HepG2 (cell line): ENCODE results near the gene DDAH1. TPM values are rescaled to one million over a fixed set of nuclear protein-coding genes. Genes with fewer than 3 reads are reported as not detected.
A peak's percentile ranks its signal among the peaks of the same experiment; 100 is the strongest.

Experiments
- ATAC-seq: fragments of 200-7000 bp; cut with Tn5 transposase; 3 replicates; pipeline ENCODE4 v1.9.1; 2020; ENCODE audit warnings: mild to moderate bottlenecking, moderate library complexity
- BruUV-seq: library from RNA; stranded (reverse); fragments of 400-500 nt; replicated peaks from 2 replicates; lab custom pipeline; 2021; lab: Mats Ljungman, UMichigan
- CTCF ChIA-PET: fragments of 300-600 bp; formaldehyde crosslinking; extraction: SDS; loops from one replicate; lab custom pipeline; 2021; ENCODE audit warnings: low total read pairs, inconsistent platforms, low intra/inter-chr PET ratio; lab: Yijun Ruan, JAX
- POLR2A ChIA-PET: fragments of 350-600 bp; sonication (Branson Sonifier 250); formaldehyde crosslinking; loops from one replicate; lab custom pipeline; 2020; ENCODE audit warnings: antibody characterized with exemption, inconsistent platforms; lab: Yijun Ruan, JAX
- DNase-seq: peaks from one replicate; pipeline ENCODE4 v3.0.0-alpha.2; 2015; ENCODE audit warnings: low spot score
- FAIRE-seq: peaks from 3 replicates; lab custom pipeline; 2011; peaks lifted over from hg19 to GRCh38; lab: Jason Lieb, UNC
- H2AFZ ChIP-seq: one replicate; pipeline ENCODE4 v1.6.1; 2011; ENCODE audit warnings: low read length, inconsistent platforms
- H3K27ac ChIP-seq: fragments of 300-600 bp; 3 replicates; pipeline ENCODE4 v1.8.0; 2011; ENCODE audit warnings: mixed run types, mild to moderate bottlenecking, mixed read lengths, low read length, inconsistent platforms; ENCODE audit not compliant: insufficient read depth; ENCODE audit errors: extremely low read length
- H3K27me3 ChIP-seq, 2 experiments: fragments of 200-600 bp in 1 of 2; 2 replicates in 1 of 2; 3 replicates in 1 of 2; pipeline versions ENCODE4 v1.6.0 to v1.8.0; 2011; ENCODE audit warnings: low read length in 2 of 2, mild to moderate bottlenecking in 2 of 2, moderate library complexity in 2 of 2, inconsistent platforms in 1 of 2; ENCODE audit not compliant: insufficient read depth in 2 of 2, control insufficient read depth in 1 of 2
- H3K36me3 ChIP-seq, 2 experiments: fragments of 200-600 bp in 1 of 2; replicated peaks in 1 of 2; 2 replicates in 1 of 2; 3 replicates in 1 of 2; pipeline versions ENCODE4 v1.5.1 to v1.8.0; 2011; ENCODE audit warnings: low read length in 2 of 2, inconsistent platforms in 1 of 2; ENCODE audit not compliant: insufficient read depth in 2 of 2, control insufficient read depth in 1 of 2
- H3K4me1 ChIP-seq: 2 replicates; pipeline ENCODE4 v1.5.1; 2012; ENCODE audit warnings: low read length, inconsistent platforms; ENCODE audit not compliant: insufficient read depth
- H3K4me2 ChIP-seq: 2 replicates; pipeline ENCODE4 v1.6.0; 2011; ENCODE audit warnings: low read depth, low read length, inconsistent platforms
- H3K4me3 ChIP-seq, 3 experiments: fragments of 200-600 bp in 1 of 3; sonication (generic), shearing (Covaris generic) in 1 of 3; replicated peaks in 1 of 3; 2 replicates each; pipeline ENCODE4 v1.5.1; 2011 to 2016; ENCODE audit warnings: low read length in 3 of 3, inconsistent platforms in 2 of 3, low read depth in 2 of 3, mild to moderate bottlenecking in 2 of 3, control low read depth in 1 of 3, mixed read lengths in 1 of 3; ENCODE audit not compliant: insufficient read depth in 1 of 3
- H3K79me2 ChIP-seq: one replicate; pipeline ENCODE4 v1.6.1; 2011; ENCODE audit warnings: low read length, inconsistent platforms; ENCODE audit not compliant: insufficient read depth
- H3K9ac ChIP-seq: 2 replicates; pipeline ENCODE4 v1.6.0; 2011; ENCODE audit warnings: mild to moderate bottlenecking, low read depth, low read length, inconsistent platforms; ENCODE audit not compliant: insufficient read depth
- H3K9me3 ChIP-seq: 2 replicates; pipeline ENCODE4 v1.5.1; 2012; ENCODE audit warnings: mild to moderate bottlenecking, low read length
- H4K20me1 ChIP-seq: 2 replicates; pipeline ENCODE4 v1.6.0; 2011; ENCODE audit warnings: inconsistent platforms, mild to moderate bottlenecking, low read length, moderate library complexity; ENCODE audit not compliant: insufficient read depth
- ASH2L ChIP-seq: fragments of 300-600, 200-600 bp; sonication (generic); IDR thresholded peaks from 2 replicates; pipeline ENCODE4 v1.7.0; 2017; ENCODE audit warnings: low read depth, mild to moderate bottlenecking, moderate library complexity, mixed read lengths, low read length; ENCODE audit not compliant: insufficient read length
- ATF7 ChIP-seq, 2 experiments: fragments of 450-650 bp in 1 of 2; sonication (generic) in 1 of 2; formaldehyde crosslinking in 1 of 2; IDR thresholded peaks; 2 replicates each; pipeline versions ENCODE4 v1.4.0 to v1.6.1; 2016 to 2020; ENCODE audit warnings: antibody characterized with exemption in 1 of 2, mild to moderate bottlenecking in 1 of 2, missing genetic modification reagents in 1 of 2
- FOXM1 ChIP-seq: sonication (generic); formaldehyde crosslinking; IDR thresholded peaks from 2 replicates; pipeline ENCODE4 v1.5.0; 2020; ENCODE audit warnings: missing genetic modification reagents
- MAFK ChIP-seq, 2 experiments: IDR thresholded peaks in 1 of 2; conservative IDR thresholded peaks in 1 of 2; 2 replicates each; pipeline ENCODE4 v1.6.1; 2011; ENCODE audit warnings: improper control_type of control experiment in 2 of 2, low read length in 2 of 2
- MEF2D ChIP-seq: sonication (generic); formaldehyde crosslinking; IDR thresholded peaks from 2 replicates; pipeline ENCODE4 v1.5.1; 2020; ENCODE audit warnings: mild to moderate bottlenecking, missing genetic modification reagents
- MIXL1 ChIP-seq: IDR thresholded peaks from 2 replicates; pipeline ENCODE4 v1.6.1; 2016
- NCOA5 ChIP-seq: sonication (generic); formaldehyde crosslinking; IDR thresholded peaks from 2 replicates; pipeline ENCODE4 v1.4.0; 2020; ENCODE audit warnings: missing genetic modification reagents
- SOX13 ChIP-seq, 3 experiments: fragments of 450-650 bp in 1 of 3; sonication (generic) in 1 of 3; formaldehyde crosslinking in 1 of 3; IDR thresholded peaks in 2 of 3; conservative IDR thresholded peaks in 1 of 3; 2 replicates each; pipeline versions ENCODE4 v1.5.0 to v1.6.1; 2016 to 2020; ENCODE audit warnings: antibody characterized with exemption in 1 of 3, mild to moderate bottlenecking in 1 of 3, missing compliant biosample characterization in 1 of 3, missing genetic modification reagents in 1 of 3, moderate library complexity in 1 of 3
- ZNF33A ChIP-seq: sonication (generic); formaldehyde crosslinking; IDR thresholded peaks from 2 replicates; pipeline ENCODE4 v1.5.1; 2020; ENCODE audit warnings: missing genetic modification reagents, mild to moderate bottlenecking, moderate library complexity, borderline replicate concordance
- ZSCAN31 ChIP-seq: sonication (generic); formaldehyde crosslinking; IDR thresholded peaks from 2 replicates; pipeline ENCODE4 v1.5.0; 2020; ENCODE audit warnings: low read depth, mild to moderate bottlenecking, missing genetic modification reagents
- WGBS: methylation state at CpG from one replicate; pipeline ENCODE4 v1.1.6; 2017; ENCODE audit warnings: low lambda C conversion rate; 5-methylcytosine and 5-hydroxymethylcytosine counted together
- in situ Hi-C: cut with HindIII; loops from 2 replicates; pipeline ENCODE4 v1.10.0; 2017; ENCODE audit warnings: low pct_unique_long_range_greater_than_20kb; ENCODE audit not compliant: extremely low pct_ligation_motif_present
- intact Hi-C: fragments of 100-400 bp; cut with micrococcal nuclease; formaldehyde crosslinking; loops from one replicate; pipeline ENCODE4 v1.10.0; 2022; ENCODE audit not compliant: unreplicated experiment
- polyA plus RNA-seq, 8 experiments: library from polyadenylated mRNA; depleted of rRNA in 3 of 8; stranded (reverse) in 7 of 8; unstranded in 1 of 8; fragments of >200 nt; fragmentation: Illumina TruSeq in 4 of 8; extraction: Trizol in 4 of 8; gene quantifications; 2 replicates each; pipeline versions ENCODE4 v1.2.1 to v1.2.3, GENCODE V29; 2011 to 2016; ENCODE audit warnings: low read depth in 4 of 8, missing spikeins in 1 of 8, mixed read lengths in 1 of 8; ENCODE audit not compliant: insufficient read depth in 1 of 8
- total RNA-seq, 5 experiments: library from RNA; depleted of rRNA; stranded (reverse); fragments of >200 nt; fragmentation: Illumina TruSeq; extraction: Trizol; gene quantifications; 2 replicates each; pipeline ENCODE4 v1.2.3, GENCODE V29; 2016; ENCODE audit warnings: low read depth in 1 of 5
- TF ChIP-seq, protein P1 (sequence below): sonication (generic); formaldehyde crosslinking; IDR thresholded peaks from 2 replicates; pipeline ENCODE4 v1.4.0; 2020; ENCODE audit warnings: low read depth, missing genetic modification reagents
- TF ChIP-seq, protein P2 (sequence below): sonication (generic); formaldehyde crosslinking; IDR thresholded peaks from 2 replicates; pipeline ENCODE4 v1.4.0; 2020; ENCODE audit warnings: mild to moderate bottlenecking, missing genetic modification reagents
- TF ChIP-seq, protein P3 (sequence below), 2 experiments: IDR thresholded peaks; 2 replicates each; pipeline ENCODE4 v1.6.1; 2011 to 2012; ENCODE audit warnings: low read length in 2 of 2, borderline replicate concordance in 1 of 2, low read depth in 1 of 2, mild to moderate bottlenecking in 1 of 2, moderate library complexity in 1 of 2

DDAH1 gene
- total and polyA plus RNA-seq, 2 of the 13 experiments (the other 11 are each of a cell fraction or from before 2014, with no cell fraction given), result 39.7 to 64.4 TPM

DNA sequence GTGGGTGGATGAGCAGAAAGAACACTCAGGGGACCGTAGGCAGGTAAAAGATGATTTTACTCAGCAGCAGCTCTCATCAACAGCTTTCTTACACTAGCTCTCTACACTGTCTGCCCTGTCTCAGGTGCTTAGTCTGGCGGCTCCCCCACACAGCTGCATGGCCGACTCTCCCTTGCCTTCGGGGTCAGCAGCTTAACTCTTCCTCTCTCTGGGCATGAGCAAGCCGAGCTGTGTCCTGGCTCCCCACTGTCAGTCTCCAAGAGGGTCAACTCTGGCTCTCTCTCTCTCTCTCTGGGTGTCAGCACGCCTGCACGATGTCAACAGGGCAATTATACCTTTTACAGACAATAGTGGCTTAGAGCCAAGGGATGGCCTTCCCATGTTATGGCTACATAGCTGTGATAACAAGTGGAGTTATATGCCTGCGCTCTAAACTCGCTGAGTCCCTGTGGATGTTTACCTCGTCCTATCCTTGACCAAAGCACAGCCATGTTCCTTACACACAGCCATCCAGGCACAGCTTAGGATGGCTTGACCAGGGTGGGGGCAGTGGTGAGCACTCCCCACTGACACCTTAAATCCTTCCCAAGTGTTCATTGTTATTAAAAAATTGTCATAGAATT lies 185.4 kb downstream of the DDAH1 start (continued):
- no peak for TF ChIP-seq SOX13 (IDR thresholded peaks at IDR 0.05)
- peak in 1 of 2 experiments; percentile 38; a peak in 2 of 4 replicates for TF ChIP-seq SOX13 (CRISPR knock-in tag; conservative IDR thresholded peaks at IDR 0.05 in 1 of 2, IDR thresholded peaks at IDR 0.05 in 1 of 2)
- TF ChIP-seq FOXM1 (CRISPR knock-in tag), result no peak
- no peak for TF ChIP-seq ZNF33A (CRISPR knock-in tag)
- TF ChIP-seq ZSCAN31 (CRISPR knock-in tag), result peak; percentile 83; the same call in 1 of the 2 replicates
- TF ChIP-seq MIXL1, result no peak
- TF ChIP-seq, protein P1, sequence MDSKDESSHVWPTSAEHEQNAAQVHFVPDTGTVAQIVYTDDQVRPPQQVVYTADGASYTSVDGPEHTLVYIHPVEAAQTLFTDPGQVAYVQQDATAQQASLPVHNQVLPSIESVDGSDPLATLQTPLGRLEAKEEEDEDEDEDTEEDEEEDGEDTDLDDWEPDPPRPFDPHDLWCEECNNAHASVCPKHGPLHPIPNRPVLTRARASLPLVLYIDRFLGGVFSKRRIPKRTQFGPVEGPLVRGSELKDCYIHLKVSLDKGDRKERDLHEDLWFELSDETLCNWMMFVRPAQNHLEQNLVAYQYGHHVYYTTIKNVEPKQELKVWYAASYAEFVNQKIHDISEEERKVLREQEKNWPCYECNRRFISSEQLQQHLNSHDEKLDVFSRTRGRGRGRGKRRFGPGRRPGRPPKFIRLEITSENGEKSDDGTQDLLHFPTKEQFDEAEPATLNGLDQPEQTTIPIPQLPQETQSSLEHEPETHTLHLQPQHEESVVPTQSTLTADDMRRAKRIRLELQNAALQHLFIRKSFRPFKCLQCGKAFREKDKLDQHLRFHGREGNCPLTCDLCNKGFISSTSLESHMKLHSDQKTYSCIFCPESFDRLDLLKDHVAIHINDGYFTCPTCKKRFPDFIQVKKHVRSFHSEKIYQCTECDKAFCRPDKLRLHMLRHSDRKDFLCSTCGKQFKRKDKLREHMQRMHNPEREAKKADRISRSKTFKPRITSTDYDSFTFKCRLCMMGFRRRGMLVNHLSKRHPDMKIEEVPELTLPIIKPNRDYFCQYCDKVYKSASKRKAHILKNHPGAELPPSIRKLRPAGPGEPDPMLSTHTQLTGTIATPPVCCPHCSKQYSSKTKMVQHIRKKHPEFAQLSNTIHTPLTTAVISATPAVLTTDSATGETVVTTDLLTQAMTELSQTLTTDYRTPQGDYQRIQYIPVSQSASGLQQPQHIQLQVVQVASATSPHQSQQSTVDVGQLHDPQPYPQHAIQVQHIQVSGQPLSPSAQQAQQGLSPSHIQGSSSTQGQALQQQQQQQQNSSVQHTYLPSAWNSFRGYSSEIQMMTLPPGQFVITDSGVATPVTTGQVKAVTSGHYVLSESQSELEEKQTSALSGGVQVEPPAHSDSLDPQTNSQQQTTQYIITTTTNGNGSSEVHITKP, result no peak

DNA sequence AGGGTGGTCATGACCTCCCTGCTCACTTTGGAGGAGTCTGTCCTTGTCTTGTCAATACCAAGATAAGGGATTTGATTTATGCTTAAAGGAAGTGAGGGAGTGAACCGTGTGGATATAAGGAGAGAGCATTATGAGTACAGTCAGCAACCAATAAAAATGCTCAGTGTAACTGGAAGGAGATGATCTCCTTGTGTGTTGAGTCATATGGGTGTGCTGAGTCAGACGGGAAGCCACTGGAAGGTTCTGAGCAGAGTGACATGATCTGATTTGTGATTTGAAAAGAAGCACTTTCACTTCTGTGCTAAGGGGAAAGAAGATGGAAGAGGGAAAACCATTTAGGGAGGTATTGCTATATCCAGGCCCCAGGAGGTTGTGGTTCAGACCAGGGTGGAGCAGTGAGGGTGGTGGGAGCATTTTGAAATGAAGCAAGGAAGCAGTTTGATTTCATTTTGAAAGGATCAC lies 186.1 kb downstream of the DDAH1 start:
- H3K4me2 ChIP-seq, result peak overlapping the region; percentile 72
- peak overlapping the region; percentile 68 for H2AFZ ChIP-seq
- no TSS peak for BruUV-seq
- intact Hi-C loops, result loop anchor here (2.0 kb wide), 1 partner anchor 48 kb away; no protein-coding TSS in a partner anchor
- peak overlapping the region; percentile 2 to 51 (median 19); a peak in 4 of 6 replicates for H3K4me3 ChIP-seq
- H3K27ac ChIP-seq, result no peak overlapping the region
- no peak for FAIRE-seq
- DNase-seq, result no peak
- CTCF ChIA-PET, result no interaction called here
- 22% methylated on average over 2 of the region's 2 CpGs for WGBS
- H3K9me3 ChIP-seq, result no peaks in the 10 kb centered on the region
- 0 out of 2 replicates have a peak, but pooled peaks cover 5% of the 10 kb centered on the region for H4K20me1 ChIP-seq
- H3K36me3 ChIP-seq, result no peaks in the 10 kb centered on the region
- H3K27me3 ChIP-seq, result no peaks in the 10 kb centered on the region; a peak in 1 of 5 replicates
- no peak for ATAC-seq
- H3K79me2 ChIP-seq, result peaks cover 22% of the 10 kb centered on the region
- in situ Hi-C loops, result no loop called here
- H3K4me1 ChIP-seq, result peaks cover 58% of the 10 kb centered on the region
- peak overlapping the region; percentile 35; the same call in 1 of the 2 replicates for H3K9ac ChIP-seq
- POLR2A ChIA-PET, result interaction anchor here (1.2 kb wide), 1 partner anchor 772 kb away, joined by 3 read pairs; the partner anchor contains the start of genes GNG5 and SPATA1
- TF ChIP-seq ATF7 (IDR thresholded peaks at IDR 0.05) (no peak), ATF7 (CRISPR knock-in tag; IDR thresholded peaks at IDR 0.05) (no peak), NCOA5 (CRISPR knock-in tag) (no peak), MEF2D (CRISPR knock-in tag) (0 out of 2 replicates have a peak, but pooled peaks have one; percentile 23), ASH2L (no peak), MAFK (conservative IDR thresholded peaks at IDR 0.05 in 1 of 2, IDR thresholded peaks at IDR 0.05 in 1 of 2; ENCODE audit: low read length in 2 of 2) (peak; percentile 32 to 37; a peak in 2 of 4 replicates)
- TF ChIP-seq, protein P2, sequence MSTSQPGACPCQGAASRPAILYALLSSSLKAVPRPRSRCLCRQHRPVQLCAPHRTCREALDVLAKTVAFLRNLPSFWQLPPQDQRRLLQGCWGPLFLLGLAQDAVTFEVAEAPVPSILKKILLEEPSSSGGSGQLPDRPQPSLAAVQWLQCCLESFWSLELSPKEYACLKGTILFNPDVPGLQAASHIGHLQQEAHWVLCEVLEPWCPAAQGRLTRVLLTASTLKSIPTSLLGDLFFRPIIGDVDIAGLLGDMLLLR, result no peak
- TF ChIP-seq, protein P3, sequence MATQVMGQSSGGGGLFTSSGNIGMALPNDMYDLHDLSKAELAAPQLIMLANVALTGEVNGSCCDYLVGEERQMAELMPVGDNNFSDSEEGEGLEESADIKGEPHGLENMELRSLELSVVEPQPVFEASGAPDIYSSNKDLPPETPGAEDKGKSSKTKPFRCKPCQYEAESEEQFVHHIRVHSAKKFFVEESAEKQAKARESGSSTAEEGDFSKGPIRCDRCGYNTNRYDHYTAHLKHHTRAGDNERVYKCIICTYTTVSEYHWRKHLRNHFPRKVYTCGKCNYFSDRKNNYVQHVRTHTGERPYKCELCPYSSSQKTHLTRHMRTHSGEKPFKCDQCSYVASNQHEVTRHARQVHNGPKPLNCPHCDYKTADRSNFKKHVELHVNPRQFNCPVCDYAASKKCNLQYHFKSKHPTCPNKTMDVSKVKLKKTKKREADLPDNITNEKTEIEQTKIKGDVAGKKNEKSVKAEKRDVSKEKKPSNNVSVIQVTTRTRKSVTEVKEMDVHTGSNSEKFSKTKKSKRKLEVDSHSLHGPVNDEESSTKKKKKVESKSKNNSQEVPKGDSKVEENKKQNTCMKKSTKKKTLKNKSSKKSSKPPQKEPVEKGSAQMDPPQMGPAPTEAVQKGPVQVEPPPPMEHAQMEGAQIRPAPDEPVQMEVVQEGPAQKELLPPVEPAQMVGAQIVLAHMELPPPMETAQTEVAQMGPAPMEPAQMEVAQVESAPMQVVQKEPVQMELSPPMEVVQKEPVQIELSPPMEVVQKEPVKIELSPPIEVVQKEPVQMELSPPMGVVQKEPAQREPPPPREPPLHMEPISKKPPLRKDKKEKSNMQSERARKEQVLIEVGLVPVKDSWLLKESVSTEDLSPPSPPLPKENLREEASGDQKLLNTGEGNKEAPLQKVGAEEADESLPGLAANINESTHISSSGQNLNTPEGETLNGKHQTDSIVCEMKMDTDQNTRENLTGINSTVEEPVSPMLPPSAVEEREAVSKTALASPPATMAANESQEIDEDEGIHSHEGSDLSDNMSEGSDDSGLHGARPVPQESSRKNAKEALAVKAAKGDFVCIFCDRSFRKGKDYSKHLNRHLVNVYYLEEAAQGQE (IDR thresholded peaks at IDR 0.05; ENCODE audit: borderline replicate concordance in 1 of 2, low read depth in 1 of 2, low read length in 2 of 2), result no peak
